ENCODE measurements around the gene CDKN1C.

DNA sequence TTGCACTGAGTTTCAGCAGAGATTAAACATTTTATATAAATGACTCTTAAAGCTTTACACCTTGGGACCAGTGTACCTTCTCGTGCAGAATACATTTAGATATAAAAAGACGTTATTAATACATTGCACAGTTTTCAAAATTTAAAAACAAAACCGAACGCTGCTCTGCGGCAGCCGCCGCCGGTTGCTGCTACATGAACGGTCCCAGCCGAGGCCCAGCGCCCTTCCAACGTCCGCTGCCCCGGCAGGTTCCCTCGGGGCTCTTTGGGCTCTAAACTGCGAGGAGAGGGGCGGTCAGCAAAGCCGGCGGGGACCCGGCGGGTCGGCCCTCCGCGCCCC lies 2.0 kb downstream of the CDKN1C start:
- TF ChIP-seq, protein P1, sequence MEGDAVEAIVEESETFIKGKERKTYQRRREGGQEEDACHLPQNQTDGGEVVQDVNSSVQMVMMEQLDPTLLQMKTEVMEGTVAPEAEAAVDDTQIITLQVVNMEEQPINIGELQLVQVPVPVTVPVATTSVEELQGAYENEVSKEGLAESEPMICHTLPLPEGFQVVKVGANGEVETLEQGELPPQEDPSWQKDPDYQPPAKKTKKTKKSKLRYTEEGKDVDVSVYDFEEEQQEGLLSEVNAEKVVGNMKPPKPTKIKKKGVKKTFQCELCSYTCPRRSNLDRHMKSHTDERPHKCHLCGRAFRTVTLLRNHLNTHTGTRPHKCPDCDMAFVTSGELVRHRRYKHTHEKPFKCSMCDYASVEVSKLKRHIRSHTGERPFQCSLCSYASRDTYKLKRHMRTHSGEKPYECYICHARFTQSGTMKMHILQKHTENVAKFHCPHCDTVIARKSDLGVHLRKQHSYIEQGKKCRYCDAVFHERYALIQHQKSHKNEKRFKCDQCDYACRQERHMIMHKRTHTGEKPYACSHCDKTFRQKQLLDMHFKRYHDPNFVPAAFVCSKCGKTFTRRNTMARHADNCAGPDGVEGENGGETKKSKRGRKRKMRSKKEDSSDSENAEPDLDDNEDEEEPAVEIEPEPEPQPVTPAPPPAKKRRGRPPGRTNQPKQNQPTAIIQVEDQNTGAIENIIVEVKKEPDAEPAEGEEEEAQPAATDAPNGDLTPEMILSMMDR (conservative IDR thresholded peaks at IDR 0.05; ENCODE audit: low read depth, low read length): no peak
- no peak for TF ChIP-seq EZH2 (IDR thresholded peaks at IDR 0.05; ENCODE audit: borderline replicate concordance, low read depth, low read length, poor library complexity, severe bottlenecking)
